Measurements from ENCODE around the gene TLE6. TPM values are rescaled to one million over a fixed set of nuclear protein-coding genes. Genes with fewer than 3 reads are reported as not detected.
"Not testable (repeated sequence)": the region's sequence is repeated elsewhere in the genome, so short reads cannot be mapped to it uniquely, and the experiment has no call there.

Gene TLE6
- polyA plus RNA-seq = 1 to 10 TPM in 2 of 3 donors, under 1 TPM in 1; 0.77 to 2.2 (median 1.8) TPM

DNA sequence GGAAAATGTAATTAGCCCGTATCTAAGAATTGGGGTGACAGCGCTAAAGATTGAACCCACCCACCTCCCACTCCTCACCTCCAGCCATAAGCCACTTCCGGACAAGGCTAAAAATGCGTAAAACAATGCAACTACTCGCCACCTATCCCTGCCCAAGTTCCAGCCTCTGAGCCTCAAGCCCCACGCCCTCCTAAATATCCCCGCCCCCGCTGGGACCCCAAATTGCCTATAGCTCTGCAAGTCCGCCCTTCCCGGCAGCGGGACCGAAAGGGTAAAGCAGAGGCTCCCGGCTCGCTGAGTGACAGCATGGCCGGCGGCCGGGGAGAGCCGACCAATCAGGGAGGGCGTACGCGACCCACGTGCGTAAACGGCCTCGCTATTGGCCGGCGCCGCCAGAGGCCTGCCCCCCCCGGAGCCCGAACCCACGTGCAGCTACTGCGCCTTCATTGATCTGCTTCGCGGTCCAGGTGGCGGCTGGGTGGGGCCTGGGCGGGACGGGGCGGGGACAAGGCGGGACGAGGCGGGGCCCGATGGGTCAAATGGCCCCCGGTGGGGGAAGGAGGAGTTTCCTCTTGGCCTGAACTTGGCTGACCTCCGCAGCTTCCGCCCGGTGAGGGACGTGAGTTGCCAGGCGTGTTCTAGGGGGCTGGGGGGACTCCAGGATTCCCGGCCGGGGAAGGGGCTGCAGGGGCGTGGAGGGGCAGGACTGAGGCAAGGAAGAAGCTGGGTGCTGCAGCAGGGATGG lies at the start of gene TLE6:
Gene TLE6 (plus strand): TSS at position 564 of the 745 bp plus-strand sequence. CDS start 670 bp downstream, outside the sequence.
- H3K27ac ChIP-seq (ENCODE audit: low read depth, low read length) = no peak within 1 kb of the TSS
- 0 to 1% (median 1%) methylated on average over 50 to 51 of the region's 51 CpGs for WGBS, 3 donors

DNA sequence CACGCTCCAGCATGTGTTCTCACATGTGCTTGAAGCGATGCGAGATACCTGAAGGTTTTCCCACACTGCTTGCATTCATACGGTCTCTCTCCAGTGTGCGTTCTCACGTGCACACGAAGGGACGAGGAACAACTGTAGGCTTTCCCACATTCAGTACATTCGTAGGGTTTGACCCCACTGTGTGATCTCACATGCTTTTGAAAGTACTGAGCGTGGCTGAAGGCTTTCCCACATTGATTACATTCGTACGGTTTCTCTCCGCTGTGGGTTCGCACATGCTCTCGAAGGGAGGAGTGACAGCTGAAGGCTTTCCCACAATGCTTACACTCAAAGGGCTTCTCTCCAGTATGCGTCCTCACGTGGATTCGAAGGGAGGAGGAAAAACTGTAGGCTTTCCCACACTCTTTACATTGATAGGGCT lies 43.9 kb upstream of the TLE6 start:
- 97% methylated on average over 18 of the region's 18 CpGs for WGBS, 3 donors
- H3K27ac ChIP-seq (ENCODE audit: low read depth, low read length) = no peak overlapping the region

DNA sequence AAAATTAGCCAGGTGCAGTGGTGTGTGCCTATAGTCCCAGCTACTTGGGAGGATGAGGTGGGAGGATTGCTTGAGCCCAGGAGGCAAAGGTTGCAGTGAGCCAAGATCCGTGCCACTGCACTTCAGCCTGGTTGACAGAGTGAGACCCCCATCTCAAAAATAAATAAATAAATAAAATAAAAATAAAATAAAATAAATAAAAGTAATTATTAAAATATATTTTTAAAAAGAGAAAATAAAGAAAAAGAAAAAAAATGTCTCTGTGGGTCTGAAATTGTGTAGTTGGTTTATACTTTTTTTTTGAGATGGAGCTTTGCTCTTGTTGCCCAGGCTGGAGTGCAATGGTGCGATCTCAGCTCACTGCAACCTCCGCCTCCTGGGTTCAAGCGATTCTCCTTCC lies 41.5 kb upstream of the TLE6 start:
- H3K27ac ChIP-seq (ENCODE audit: low read depth, low read length) = not testable (repeated sequence)
- WGBS, 3 donors = 94 to 100% (median 99%) methylated on average over 4 of the region's 4 CpGs

- H3K27ac ChIP-seq (ENCODE audit: low read depth, low read length) = no peak overlapping the region
- 70 to 74% (median 72%) methylated on average over 14 of the region's 14 CpGs for WGBS, 3 donors
These were observed 34.3 kb upstream of the TLE6 start for GRCh38 chr19:2942928-2943640.

DNA sequence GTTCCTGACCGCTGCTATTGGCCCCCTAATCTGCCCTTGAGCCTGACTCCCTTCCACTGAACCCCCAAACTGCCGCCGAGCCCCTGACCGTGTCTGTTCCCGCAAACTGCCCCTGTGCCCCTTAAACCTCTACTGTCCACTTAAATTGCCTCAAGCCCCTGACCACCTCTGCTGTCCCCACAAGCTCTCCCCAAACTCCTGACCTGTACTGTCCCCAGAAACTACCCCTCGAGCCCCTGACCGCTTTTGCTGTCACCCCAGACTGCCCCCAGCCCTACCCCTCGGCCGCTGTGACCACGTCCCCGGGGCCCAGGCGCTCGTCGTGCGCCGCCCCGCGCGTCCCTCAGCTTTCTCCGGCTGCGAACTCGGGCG lies 33.0 kb upstream of the TLE6 start:
- WGBS, 3 donors = 2 to 3% (median 3%) methylated on average over 23 of the region's 23 CpGs
- H3K27ac ChIP-seq (ENCODE audit: low read depth, low read length) = no peak overlapping the region

GRCh38 chr19:2944775-2945574 lies 32.4 kb upstream of the TLE6 start, which contains the start of gene ZNF77:
Gene ZNF77, minus strand, starts transcription at chr19:2944971. Its CDS starts 131 bp downstream, at chr19:2944840.
- 0 to 1% (median 1%) methylated on average over 69 to 74 of the region's 74 CpGs for WGBS, 3 donors
- H3K27ac ChIP-seq (ENCODE audit: low read depth, low read length) = no peak within 1 kb of the TSS

GRCh38 chr19:2945575-2946184 lies 31.7 kb upstream of the TLE6 start:
- WGBS, 3 donors = 34 to 47% (median 42%) methylated on average over 17 of the region's 17 CpGs
- no peak overlapping the region for H3K27ac ChIP-seq (ENCODE audit: low read depth, low read length)

DNA sequence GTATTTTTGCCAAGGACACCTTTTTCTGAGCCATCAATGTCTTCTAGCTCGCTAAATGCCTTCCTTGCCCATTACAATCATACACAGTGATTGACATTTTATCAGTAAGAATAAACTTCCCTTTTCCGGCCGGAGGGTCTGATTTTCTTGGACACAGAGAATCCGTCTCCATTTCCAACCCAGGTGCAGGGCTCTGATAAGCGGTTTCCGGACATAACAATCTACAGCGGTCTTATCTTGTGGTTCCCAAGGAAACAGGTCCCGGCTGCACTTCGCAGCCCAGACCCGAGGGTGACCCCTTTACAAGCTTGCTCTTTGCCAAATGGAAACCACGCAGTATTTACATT lies 27.5 kb upstream of the TLE6 start:
- H3K27ac ChIP-seq (ENCODE audit: low read depth, low read length) = peak overlapping the region; percentile 13
- WGBS, 3 donors = 0 to 1% (median 1%) methylated on average over 11 of the region's 11 CpGs

GRCh38 chr19:2950286-2951124 lies 26.9 kb upstream of the TLE6 start:
- 0% methylated on average over 52 to 53 of the region's 53 CpGs for WGBS, 3 donors
- H3K27ac ChIP-seq (ENCODE audit: low read depth, low read length) = peak overlapping the region; percentile 13

- H3K27ac ChIP-seq (ENCODE audit: low read depth, low read length) = no peak overlapping the region
- WGBS, 3 donors = 13 to 55% (median 51%) methylated on average over 9 of the region's 9 CpGs
These were observed 24.3 kb upstream of the TLE6 start for GRCh38 chr19:2952953-2953481.

- no peak overlapping the region for H3K27ac ChIP-seq (ENCODE audit: low read depth, low read length)
- 92 to 97% (median 96%) methylated on average over 5 of the region's 5 CpGs for WGBS, 3 donors
These were observed 20.2 kb upstream of the TLE6 start for GRCh38 chr19:2957160-2957559.

- WGBS, 3 donors = 77 to 92% (median 86%) methylated on average over 11 to 12 of the region's 12 CpGs
- no peak overlapping the region for H3K27ac ChIP-seq (ENCODE audit: low read depth, low read length)
These were observed 17.2 kb upstream of the TLE6 start for GRCh38 chr19:2960120-2960519.

GRCh38 chr19:2962018-2962670 lies 15.2 kb upstream of the TLE6 start:
- 30 to 34% (median 32%) methylated on average over 17 of the region's 17 CpGs for whole genome bisulfite sequencing, 3 donors
- no peak overlapping the region for H3K27ac ChIP-seq (ENCODE audit: low read depth, low read length)

GRCh38 chr19:2963122-2963521 lies 14.2 kb upstream of the TLE6 start:
- H3K27ac ChIP-seq (ENCODE audit: low read depth, low read length) = no peak overlapping the region
- 83 to 97% (median 91%) methylated on average over 5 of the region's 5 CpGs for WGBS, 3 donors

GRCh38 chr19:2963631-2964030 lies 13.7 kb upstream of the TLE6 start:
- not testable (repeated sequence) for H3K27ac ChIP-seq (ENCODE audit: low read depth, low read length)
- 78 to 92% (median 91%) methylated on average over 12 of the region's 12 CpGs for WGBS, 3 donors

GRCh38 chr19:2964874-2965273 lies 12.5 kb upstream of the TLE6 start:
- H3K27ac ChIP-seq (ENCODE audit: low read depth, low read length) = no peak overlapping the region
- WGBS, 3 donors = 94 to 97% (median 96%) methylated on average over 5 of the region's 5 CpGs

GRCh38 chr19:2967972-2968371 lies 9.4 kb upstream of the TLE6 start:
- H3K27ac ChIP-seq (ENCODE audit: low read depth, low read length) = no peak overlapping the region
- WGBS, 3 donors = 74 to 85% (median 85%) methylated on average over 8 of the region's 8 CpGs
